Stimulated activated CD8-positive, alpha-beta memory T cell treated with anti-CD3 and anti-CD28 coated beads, Interleukin-4, amount 100 ng/mL, for 48 hours (primary cell): ENCODE results near the gene NUP54.

Experiments used
- DNase-seq: peaks from one replicate; pipeline ENCODE4 v3.0.0-alpha.2; 2020

The NUP54 gene, protein sequence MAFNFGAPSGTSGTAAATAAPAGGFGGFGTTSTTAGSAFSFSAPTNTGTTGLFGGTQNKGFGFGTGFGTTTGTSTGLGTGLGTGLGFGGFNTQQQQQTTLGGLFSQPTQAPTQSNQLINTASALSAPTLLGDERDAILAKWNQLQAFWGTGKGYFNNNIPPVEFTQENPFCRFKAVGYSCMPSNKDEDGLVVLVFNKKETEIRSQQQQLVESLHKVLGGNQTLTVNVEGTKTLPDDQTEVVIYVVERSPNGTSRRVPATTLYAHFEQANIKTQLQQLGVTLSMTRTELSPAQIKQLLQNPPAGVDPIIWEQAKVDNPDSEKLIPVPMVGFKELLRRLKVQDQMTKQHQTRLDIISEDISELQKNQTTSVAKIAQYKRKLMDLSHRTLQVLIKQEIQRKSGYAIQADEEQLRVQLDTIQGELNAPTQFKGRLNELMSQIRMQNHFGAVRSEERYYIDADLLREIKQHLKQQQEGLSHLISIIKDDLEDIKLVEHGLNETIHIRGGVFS

GRCh38 chr4:76148142-76148865 is at the start of gene NUP54:
TSS of gene NUP54 (minus strand) at chr4:76148397. CDS start at chr4:76148374, 23 bp downstream.
- DNase-seq, result peak; percentile 98

DNA sequence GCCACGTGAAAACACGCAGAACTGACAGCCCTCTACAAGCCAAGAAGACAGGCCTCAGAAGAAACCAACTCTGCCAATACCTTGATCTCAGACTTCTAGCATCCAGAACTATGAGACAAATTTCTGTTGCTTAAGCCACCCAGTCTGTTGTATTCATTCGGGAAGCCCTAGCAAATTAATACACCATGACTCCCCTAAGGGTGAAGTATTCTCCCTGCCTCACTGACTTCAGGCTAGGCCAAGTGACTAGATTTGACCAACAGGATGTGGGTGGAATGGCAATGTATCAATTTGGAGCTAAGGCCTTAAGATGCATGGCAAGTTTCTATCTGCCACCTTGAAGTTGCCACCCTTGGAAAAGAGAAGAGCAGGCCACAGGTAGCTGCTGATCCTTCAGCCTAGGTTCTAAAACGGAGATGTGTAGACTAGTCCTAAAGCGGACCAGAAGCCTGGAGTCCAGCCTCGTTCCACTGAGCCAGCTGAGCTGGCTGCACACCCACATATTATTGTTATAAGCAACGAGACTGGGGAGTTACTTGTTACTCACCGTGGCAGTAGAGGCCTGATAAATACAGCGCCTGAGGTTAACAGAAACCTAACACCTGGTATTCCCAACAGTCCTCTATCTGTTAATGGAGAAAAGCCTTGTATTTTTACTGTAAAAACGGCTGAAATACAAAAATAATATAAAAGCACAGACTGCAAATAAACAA is 49.0 kb upstream of the NUP54 start:
- no peak for DNase-seq

GRCh38 chr4:76196376-76196775 is 48.2 kb upstream of the NUP54 start:
- no peak for DNase-seq

DNA sequence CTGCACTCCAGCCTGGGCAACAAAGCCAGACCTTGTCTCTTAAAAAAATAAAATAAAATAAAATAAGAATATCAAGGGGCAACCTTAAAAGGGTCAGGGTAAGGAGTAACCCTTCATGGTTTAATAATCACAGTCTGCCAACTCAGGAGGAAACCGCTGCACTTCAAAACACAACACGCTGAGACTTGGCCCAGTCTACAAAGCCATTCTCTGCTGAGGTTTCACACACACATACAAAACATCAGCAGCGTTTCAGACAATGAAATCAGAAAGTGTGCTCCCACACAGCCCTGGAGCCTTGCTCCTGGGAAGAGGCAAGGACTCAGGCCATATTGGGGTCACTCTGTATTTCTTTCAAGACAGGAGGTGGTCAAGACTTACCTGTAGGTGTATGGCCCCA is 47.1 kb upstream of the NUP54 start:
- DNase-seq, result no peak

GRCh38 chr4:76194325-76194724 is 46.1 kb upstream of the NUP54 start:
- no peak for DNase-seq

GRCh38 chr4:76192236-76192635 is 44.0 kb upstream of the NUP54 start:
- no peak for DNase-seq

DNA sequence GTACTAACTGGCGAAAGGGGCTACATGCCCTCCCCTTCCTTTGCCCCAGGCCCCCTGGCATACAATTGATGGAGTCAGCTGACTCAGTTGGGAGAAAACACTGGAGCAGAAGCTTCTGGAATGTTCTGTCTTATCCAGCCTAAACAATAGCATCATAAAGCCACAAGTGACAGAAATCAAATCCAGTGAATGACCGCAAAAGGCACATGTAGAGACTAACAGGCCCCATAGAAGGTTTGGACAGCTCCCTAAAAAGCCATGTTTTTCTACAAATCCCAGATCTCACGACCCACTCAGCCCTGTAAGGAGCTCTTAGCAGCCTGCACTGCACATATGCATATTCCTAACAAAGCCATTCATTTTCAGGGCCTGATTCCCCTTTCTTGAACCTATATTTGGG is 40.4 kb upstream of the NUP54 start:
- no peak for DNase-seq

- no peak for DNase-seq
Observed at GRCh38 chr4:76188149-76188548, 40.0 kb upstream of the NUP54 start.

DNA sequence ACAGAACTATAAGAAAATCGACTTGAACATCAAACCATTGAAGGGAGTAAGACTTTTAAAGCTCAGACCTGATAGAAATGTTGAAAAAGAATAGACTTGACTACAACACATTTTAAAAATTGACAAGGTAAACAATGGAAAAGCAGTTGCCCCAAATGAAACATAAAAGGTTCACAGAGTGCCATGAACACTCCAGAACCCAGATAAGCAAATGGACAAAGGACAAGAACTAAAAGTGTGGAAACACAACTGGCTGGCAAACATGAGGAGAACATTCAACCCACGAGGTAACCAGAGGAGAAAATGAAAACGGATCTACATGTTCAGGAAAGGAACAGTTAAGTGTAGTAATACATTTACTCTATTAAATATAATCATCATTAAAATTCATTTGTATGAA is 39.0 kb upstream of the NUP54 start:
- no peak for DNase-seq

DNA sequence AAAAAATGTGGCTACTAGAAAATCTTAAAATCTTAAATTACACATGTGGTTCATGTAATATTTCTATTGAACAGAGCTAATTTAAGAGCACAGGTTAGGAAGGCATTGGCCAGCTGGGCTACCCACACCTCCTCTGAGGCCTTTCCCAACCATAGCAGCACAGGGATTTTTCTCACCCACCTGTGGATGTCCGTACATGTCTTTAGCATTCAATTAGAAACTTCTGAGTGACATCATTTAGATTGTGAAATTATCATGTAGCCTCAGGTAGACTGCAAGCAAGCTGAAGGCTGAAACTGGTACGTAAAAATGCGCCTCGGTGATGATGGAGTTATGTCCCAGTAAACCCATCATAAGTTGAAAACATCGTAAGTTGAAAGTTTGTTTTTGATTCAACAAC is 34.3 kb upstream of the NUP54 start:
- DNase-seq, result no peak

GRCh38 chr4:76179398-76180318 is 31.5 kb upstream of the NUP54 start:
- peak; percentile 91 for DNase-seq

- DNase-seq, result no peak
Observed at GRCh38 chr4:76178296-76178695, 30.1 kb upstream of the NUP54 start.

GRCh38 chr4:76177709-76178108 is 29.5 kb upstream of the NUP54 start:
- no peak for DNase-seq

DNA sequence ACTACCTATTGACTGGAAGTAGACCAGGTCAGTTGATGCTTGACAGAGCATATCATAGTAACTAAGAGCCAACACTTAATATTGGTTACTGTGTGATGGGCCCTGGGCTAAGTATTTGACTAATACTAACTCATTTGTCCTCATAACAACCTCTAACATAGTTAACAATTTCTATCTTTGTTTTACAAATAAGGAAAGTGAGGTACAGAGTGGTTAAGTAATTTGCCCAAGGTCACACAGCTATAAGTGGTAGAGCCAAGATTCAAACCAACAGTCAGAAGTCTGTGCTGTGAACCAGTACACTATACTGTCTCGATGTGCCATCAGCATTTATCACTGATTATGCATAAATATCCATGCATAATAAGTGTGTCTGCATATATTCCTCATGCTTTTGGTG is 27.1 kb upstream of the NUP54 start:
- DNase-seq, result no peak

- no peak for DNase-seq
Observed at GRCh38 chr4:76174216-76174615, 26.0 kb upstream of the NUP54 start.

GRCh38 chr4:76168688-76169087 is 20.5 kb upstream of the NUP54 start:
- DNase-seq, result no peak

- DNase-seq, result no peak
Observed at GRCh38 chr4:76166480-76166879, 18.3 kb upstream of the NUP54 start.

DNA sequence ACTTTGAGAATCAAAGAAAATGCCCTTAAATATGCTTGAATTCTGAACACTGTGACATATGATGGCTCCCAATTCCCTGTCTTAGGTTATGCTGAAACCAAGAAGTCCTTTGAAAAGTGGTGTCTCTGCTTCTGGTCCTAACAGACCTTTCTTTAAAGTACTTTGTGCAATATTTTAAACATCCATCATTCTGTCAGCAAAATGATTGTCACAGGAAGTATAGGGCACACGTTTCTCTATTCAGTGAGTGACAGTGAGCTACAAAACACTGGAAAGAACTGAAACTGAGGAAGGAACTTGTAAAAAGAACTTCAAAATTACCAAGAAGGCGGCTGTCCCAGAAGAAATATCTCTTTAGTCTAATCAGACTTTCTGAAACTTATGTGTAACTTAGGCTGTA is 12.2 kb upstream of the NUP54 start:
- no peak for DNase-seq

DNA sequence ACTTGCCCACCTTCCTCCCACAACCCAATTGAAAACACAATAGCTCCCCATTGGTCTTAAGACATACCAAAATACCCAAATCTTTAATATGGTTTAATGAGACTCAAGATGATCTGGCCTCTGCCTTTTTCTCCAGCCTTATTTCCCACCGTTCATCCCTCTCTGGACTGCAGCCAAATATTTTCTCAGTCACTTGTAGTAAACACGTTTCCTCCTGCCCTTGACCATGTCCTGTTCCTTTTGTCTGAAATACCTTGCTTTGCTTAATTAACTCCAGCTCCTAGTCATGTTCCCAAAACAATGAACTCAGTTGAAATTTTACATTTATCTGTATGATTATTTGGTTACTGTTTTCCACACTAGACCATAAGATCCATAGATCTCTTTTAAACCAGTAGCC is 8.4 kb upstream of the NUP54 start:
- no peak for DNase-seq

DNA sequence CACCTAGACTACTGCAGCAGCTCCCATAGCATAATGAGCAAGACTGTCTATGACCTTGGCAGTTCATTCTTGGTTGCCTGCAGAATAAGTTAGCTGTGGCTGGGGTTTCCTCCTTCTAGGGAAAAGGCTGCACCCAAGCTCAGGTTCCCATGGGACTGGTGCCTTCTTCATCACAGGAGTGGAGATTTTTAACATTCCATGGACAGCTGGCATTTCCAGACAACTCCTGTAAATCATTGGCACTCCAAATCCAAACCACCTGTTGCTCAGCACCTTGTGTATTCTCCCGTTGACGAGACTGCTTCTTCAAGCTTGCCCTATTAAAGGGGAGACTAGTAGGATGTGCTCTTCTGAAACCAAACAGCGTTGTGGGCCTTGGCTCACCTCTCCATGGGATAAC is 7.8 kb upstream of the NUP54 start:
- DNase-seq, result no peak

DNA sequence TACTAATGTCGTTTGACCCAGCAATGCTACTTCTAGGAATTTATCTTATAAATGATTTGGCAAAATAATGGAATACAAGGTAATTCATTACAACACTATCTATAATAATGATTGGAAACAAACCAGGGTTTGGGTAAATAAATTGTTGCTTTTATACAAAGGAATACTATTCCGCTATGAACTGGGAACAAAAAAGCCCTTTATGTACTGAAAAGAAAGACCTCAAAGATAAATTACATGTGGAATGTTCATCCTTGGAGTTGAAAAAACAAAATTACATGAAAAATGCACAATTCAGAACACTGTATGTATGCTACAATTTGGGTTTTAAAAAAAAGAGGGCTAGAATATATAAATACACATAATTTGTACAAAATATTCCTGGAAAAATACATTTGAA is 5.2 kb upstream of the NUP54 start:
- no peak for DNase-seq

DNA sequence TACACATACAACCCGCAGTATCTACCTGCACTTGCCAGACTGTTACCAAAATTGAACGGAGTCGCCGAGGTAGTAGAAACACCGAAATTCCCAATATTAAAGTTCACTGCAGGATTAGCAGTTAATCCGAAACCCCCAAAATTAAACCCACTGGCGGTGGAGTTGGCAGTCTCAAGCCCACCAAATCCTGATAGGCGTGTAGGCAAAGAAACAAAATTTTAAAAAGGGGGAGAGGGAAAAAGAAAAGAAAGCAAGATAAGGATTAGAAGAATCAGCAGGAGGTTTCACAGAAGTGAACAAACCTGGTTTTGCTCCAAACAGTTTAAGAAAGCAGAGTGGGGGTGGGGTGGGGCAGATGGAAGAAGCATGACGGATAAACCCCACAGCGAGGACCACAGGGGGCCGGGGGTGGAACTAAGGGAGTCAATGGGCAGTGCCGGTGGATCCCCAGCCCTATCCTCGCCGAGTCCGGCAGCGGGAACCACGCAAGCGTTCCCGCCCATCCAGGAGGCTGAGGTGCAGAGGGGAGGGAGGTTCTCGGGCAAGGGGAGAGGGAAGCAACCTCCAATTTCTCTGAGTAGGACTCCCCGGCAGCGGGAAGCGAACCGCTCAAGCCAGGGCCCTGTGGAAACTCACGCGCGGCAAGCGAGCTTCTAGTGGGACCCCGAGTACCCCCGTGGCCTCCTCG is 599 bp downstream of the NUP54 start:
- DNase-seq, result peak; percentile 75
